SU-DHL-6 (cell line): ENCODE results near the gene SDK1.

Experiments used
- H2AFZ ChIP-seq: fragments of 200-600 bp; sonication (generic); 2 replicates; pipeline ENCODE4 v1.6.1; 2014; ENCODE audit warnings: low read depth, mild to moderate bottlenecking, moderate library complexity, mixed read lengths, antibody characterized with exemption, low read length; ENCODE audit not compliant: severe bottlenecking
- H3F3A ChIP-seq: fragments of 200-600 bp; shearing (Covaris generic); 2 replicates; pipeline ENCODE4 v1.6.0; 2016; ENCODE audit warnings: antibody characterized with exemption, mild to moderate bottlenecking; ENCODE audit not compliant: insufficient read depth
- H3K27ac ChIP-seq: fragments of 200-600 bp; sonication (generic); 2 replicates; pipeline ENCODE4 v1.5.1; 2016; ENCODE audit warnings: low read depth, mild to moderate bottlenecking, low read length, moderate library complexity, mixed read lengths
- H3K27me3 ChIP-seq: fragments of 200-600 bp; sonication (generic), shearing (Covaris generic); 2 replicates; pipeline ENCODE4 v1.6.0; 2014; ENCODE audit warnings: mild to moderate bottlenecking, low read length
- H3K36me3 ChIP-seq: fragments of 200-600 bp; sonication (generic); 2 replicates; pipeline ENCODE4 v1.6.1; 2014; ENCODE audit warnings: mild to moderate bottlenecking, low read length, mixed read lengths
- H3K4me2 ChIP-seq: fragments of 300-600, 200-600 bp; shearing (Covaris generic), sonication (generic); 2 replicates; pipeline ENCODE4 v1.6.0; 2014; ENCODE audit warnings: low read length, low read depth, mild to moderate bottlenecking; ENCODE audit not compliant: poor library complexity, severe bottlenecking
- H3K4me3 ChIP-seq: fragments of 200-600 bp; sonication (generic); 2 replicates; pipeline ENCODE4 v1.5.1; 2014; ENCODE audit warnings: antibody characterized with exemption, low read length, mild to moderate bottlenecking, mixed read lengths; ENCODE audit not compliant: insufficient read depth, poor library complexity, severe bottlenecking
- H3K79me2 ChIP-seq: fragments of 200-600 bp; sonication (generic); 2 replicates; pipeline ENCODE4 v1.6.1; 2014; ENCODE audit warnings: mild to moderate bottlenecking, low read length, moderate library complexity; ENCODE audit not compliant: insufficient read depth
- H3K9ac ChIP-seq: fragments of 200-600 bp; sonication (generic); 2 replicates; pipeline ENCODE4 v1.7.0; 2014; ENCODE audit warnings: mild to moderate bottlenecking, low read length
- H3K9me2 ChIP-seq: fragments of 200-600 bp; sonication (generic); replicated peaks from 2 replicates; pipeline ENCODE4 v1.6.1; 2014; ENCODE audit warnings: low read length; ENCODE audit not compliant: insufficient read depth
- H3K9me3 ChIP-seq: fragments of 200-600 bp; sonication (generic); 2 replicates; pipeline ENCODE4 v1.6.1; 2014; ENCODE audit warnings: low read length, mixed read lengths; ENCODE audit not compliant: insufficient read depth
- H4K20me1 ChIP-seq: fragments of 200-600 bp; sonication (generic); 2 replicates; pipeline ENCODE4 v1.6.1; 2014; ENCODE audit warnings: low read depth, mild to moderate bottlenecking, antibody characterized with exemption, low read length, moderate library complexity, mixed read lengths
- CTCF ChIP-seq: fragments of 200-600 bp; sonication (generic); IDR thresholded peaks from one replicate; pipeline ENCODE4 v1.5.1; 2017; ENCODE audit warnings: antibody characterized with exemption, mild to moderate bottlenecking, low read length, moderate library complexity; ENCODE audit not compliant: insufficient read depth, poor library complexity, severe bottlenecking
- EZH2phosphoT487 ChIP-seq: fragments of 200-600 bp; sonication (generic), shearing (Covaris generic); conservative IDR thresholded peaks from 2 replicates; pipeline ENCODE4 v1.6.1; 2018; ENCODE audit warnings: mild to moderate bottlenecking, antibody characterized with exemption, low read length, moderate library complexity, mixed read lengths

SDK1 gene

GRCh38 chr7:3585826-3586225 lies 284.8 kb downstream of the SDK1 start:
- H3K79me2 ChIP-seq, result no peaks in the 10 kb centered on the region
- no peaks in the 10 kb centered on the region for H4K20me1 ChIP-seq
- H3K27me3 ChIP-seq, result no peaks in the 10 kb centered on the region
- no peaks in the 10 kb centered on the region for H3K9me2 ChIP-seq
- no peak overlapping the region for H3K4me3 ChIP-seq
- no peak overlapping the region for H3K9ac ChIP-seq
- H3K4me2 ChIP-seq, result no peak overlapping the region
- no peaks in the 10 kb centered on the region for H3K36me3 ChIP-seq
- TF ChIP-seq CTCF (no peak), EZH2phosphoT487 (no peak)
- H3K27ac ChIP-seq, result no peak overlapping the region
- no peaks in the 10 kb centered on the region for H3K9me3 ChIP-seq
- H2AFZ ChIP-seq, result no peak overlapping the region
- no peaks in the 10 kb centered on the region for H3F3A ChIP-seq

GRCh38 chr7:3588341-3588740 lies 287.3 kb downstream of the SDK1 start:
- TF ChIP-seq EZH2phosphoT487 (no peak), CTCF (no peak)
- Histone ChIP-seq H3K9me3 (no peaks in the 10 kb centered on the region), H3K9ac (no peak overlapping the region), H3K4me3 (no peak overlapping the region), H4K20me1 (no peaks in the 10 kb centered on the region), H3F3A (no peaks in the 10 kb centered on the region), H3K79me2 (no peaks in the 10 kb centered on the region), H3K4me2 (no peak overlapping the region), H3K36me3 (no peaks in the 10 kb centered on the region), H3K9me2 (no peaks in the 10 kb centered on the region), H3K27ac (no peak overlapping the region), H2AFZ (no peak overlapping the region), H3K27me3 (no peaks in the 10 kb centered on the region)

GRCh38 chr7:3589752-3590151 lies 288.7 kb downstream of the SDK1 start:
- H3K27ac ChIP-seq, result no peak overlapping the region
- H3K9me2 ChIP-seq, result no peaks in the 10 kb centered on the region
- no peaks in the 10 kb centered on the region for H3K27me3 ChIP-seq
- H3F3A ChIP-seq, result no peaks in the 10 kb centered on the region
- H4K20me1 ChIP-seq, result no peaks in the 10 kb centered on the region
- H2AFZ ChIP-seq, result no peak overlapping the region
- H3K9ac ChIP-seq, result no peak overlapping the region
- H3K4me2 ChIP-seq, result no peak overlapping the region
- no peak overlapping the region for H3K4me3 ChIP-seq
- no peaks in the 10 kb centered on the region for H3K36me3 ChIP-seq
- no peak for TF ChIP-seq EZH2phosphoT487
- TF ChIP-seq CTCF, result no peak
- H3K79me2 ChIP-seq, result no peaks in the 10 kb centered on the region
- no peaks in the 10 kb centered on the region for H3K9me3 ChIP-seq

- Histone ChIP-seq H4K20me1 (no peaks in the 10 kb centered on the region), H3K4me3 (no peak overlapping the region), H3K79me2 (no peaks in the 10 kb centered on the region), H3K27me3 (no peaks in the 10 kb centered on the region), H2AFZ (no peak overlapping the region), H3K9me2 (no peaks in the 10 kb centered on the region), H3F3A (no peaks in the 10 kb centered on the region), H3K4me2 (no peak overlapping the region), H3K36me3 (no peaks in the 10 kb centered on the region), H3K9ac (no peak overlapping the region), H3K27ac (no peak overlapping the region), H3K9me3 (no peaks in the 10 kb centered on the region)
- TF ChIP-seq EZH2phosphoT487 (no peak), CTCF (no peak)
These were observed 290.2 kb downstream of the SDK1 start for GRCh38 chr7:3591219-3591618.
